WTC11 (cell line): ENCODE data around the gene FAR2. TPM values are rescaled to one million over a fixed set of nuclear protein-coding genes. Genes with fewer than 3 reads are reported as not detected.

Source experiments
- ATAC-seq: fragments of 200-7000 bp; cut with Tn5 transposase; 2 replicates; pipeline ENCODE4 v1.10.0; 2021; ENCODE audit warnings: mild to moderate bottlenecking, moderate library complexity
- CTCF ChIA-PET: fragments of 300-600 bp; sonication (Branson Sonifier 250); formaldehyde crosslinking; loops from one replicate; lab custom pipeline; 2021; ENCODE audit warnings: antibody characterized with exemption; lab: Charles Lee
- POLR2A ChIA-PET: fragments of 350-600 bp; sonication (Branson Sonifier 250); formaldehyde crosslinking; loops from one replicate; lab custom pipeline; 2021; ENCODE audit warnings: antibody characterized with exemption; lab: Charles Lee
- DNase-seq: peaks from one replicate; pipeline ENCODE4 v3.0.0; 2021; ENCODE audit warnings: low spot score
- H3K27ac Mint-ChIP-seq: 2 replicates; pipeline ENCODE4 v1.8.0; 2021; ENCODE audit warnings: mixed read lengths
- H3K27me3 Mint-ChIP-seq: 2 replicates; pipeline ENCODE4 v1.8.0; 2021; ENCODE audit warnings: low read depth, mild to moderate bottlenecking, moderate library complexity, mixed read lengths
- H3K36me3 Mint-ChIP-seq: 2 replicates; pipeline ENCODE4 v1.8.0; 2021; ENCODE audit warnings: mixed read lengths
- H3K4me1 Mint-ChIP-seq: 2 replicates; pipeline ENCODE4 v1.8.0; 2022; ENCODE audit warnings: mixed read lengths
- H3K4me3 Mint-ChIP-seq: 2 replicates; pipeline ENCODE4 v1.8.0; 2021; ENCODE audit warnings: mild to moderate bottlenecking, moderate library complexity, mixed read lengths
- H3K9me3 Mint-ChIP-seq: 2 replicates; pipeline ENCODE4 v1.8.0; 2021; ENCODE audit warnings: mixed read lengths
- ELF4 ChIP-seq: sonication (generic); formaldehyde crosslinking; IDR thresholded peaks from 2 replicates; pipeline ENCODE4 v1.8.1; 2022; ENCODE audit warnings: low read depth, mild to moderate bottlenecking, moderate library complexity, missing genetic modification reagents
- EMX1 ChIP-seq: fragments of 250-450 bp; sonication (Bioruptor Pico); IDR thresholded peaks from 2 replicates; pipeline ENCODE4 v1.8.0; 2021; ENCODE audit warnings: mild to moderate bottlenecking
- JUN ChIP-seq: sonication (generic); formaldehyde crosslinking; IDR thresholded peaks from 2 replicates; pipeline ENCODE4 v1.8.0; 2023; ENCODE audit warnings: mild to moderate bottlenecking, missing genetic modification reagents
- MYBL2 ChIP-seq: sonication (generic); formaldehyde crosslinking; IDR thresholded peaks from 2 replicates; pipeline ENCODE4 v1.8.1; 2023; ENCODE audit warnings: mild to moderate bottlenecking, moderate library complexity, missing genetic modification reagents
- NFE2L1 ChIP-seq: sonication (generic); formaldehyde crosslinking; IDR thresholded peaks from 2 replicates; pipeline ENCODE4 v1.8.1; 2023; ENCODE audit warnings: missing genetic modification reagents
- NR1H2 ChIP-seq: sonication (generic); formaldehyde crosslinking; IDR thresholded peaks from 2 replicates; pipeline ENCODE4 v1.9.0; 2021; ENCODE audit warnings: mild to moderate bottlenecking, moderate library complexity, missing genetic modification reagents
- OVOL2 ChIP-seq: fragments of 250-450 bp; sonication (Bioruptor Pico); IDR thresholded peaks from 2 replicates; pipeline ENCODE4 v1.9.0; 2021; ENCODE audit warnings: mild to moderate bottlenecking, borderline replicate concordance
- PRRX2 ChIP-seq: fragments of 250-450 bp; sonication (Bioruptor Pico); IDR thresholded peaks from 2 replicates; pipeline ENCODE4 v1.8.0; 2021; ENCODE audit warnings: mild to moderate bottlenecking
- SMAD3 ChIP-seq: sonication (generic); formaldehyde crosslinking; IDR thresholded peaks from 2 replicates; pipeline ENCODE4 v1.8.0; 2022; ENCODE audit warnings: missing genetic modification reagents, mild to moderate bottlenecking, borderline replicate concordance
- SP1 ChIP-seq: sonication (generic); formaldehyde crosslinking; conservative IDR thresholded peaks from 2 replicates; pipeline ENCODE4 v1.8.1; 2022; ENCODE audit warnings: missing genetic modification reagents
- TEAD1 ChIP-seq: sonication (generic); formaldehyde crosslinking; IDR thresholded peaks from 2 replicates; pipeline ENCODE4 v1.8.0; 2022; ENCODE audit warnings: mild to moderate bottlenecking, missing genetic modification reagents
- TEAD4 ChIP-seq: sonication (generic); formaldehyde crosslinking; IDR thresholded peaks from 2 replicates; pipeline ENCODE4 v1.8.0; 2022; ENCODE audit warnings: mild to moderate bottlenecking, missing genetic modification reagents
- ZNF396 ChIP-seq: fragments of 250-450 bp; sonication (Bioruptor Pico); IDR thresholded peaks from 2 replicates; pipeline ENCODE4 v1.8.0; 2021; ENCODE audit warnings: mild to moderate bottlenecking, moderate library complexity, borderline replicate concordance
- total RNA-seq: library from RNA; stranded (reverse); gene quantifications from 3 replicates; pipeline ENCODE4 v1.2.3, GENCODE V29; 2021
- TF ChIP-seq, protein P1 (sequence below): fragments of 250-450 bp; sonication (Bioruptor Pico); IDR thresholded peaks from 2 replicates; pipeline ENCODE4 v1.8.0; 2021; ENCODE audit warnings: mild to moderate bottlenecking
- TF ChIP-seq, protein P2 (sequence below): sonication (generic); formaldehyde crosslinking; conservative IDR thresholded peaks from 2 replicates; pipeline ENCODE4 v1.8.1; 2023; ENCODE audit warnings: mild to moderate bottlenecking, low read depth, missing genetic modification reagents, moderate library complexity
- TF ChIP-seq, protein P3 (sequence below): sonication (generic); formaldehyde crosslinking; IDR thresholded peaks from 2 replicates; pipeline ENCODE4 v1.8.1; 2023; ENCODE audit warnings: mild to moderate bottlenecking, missing genetic modification reagents
- TF ChIP-seq, protein P4 (sequence below): fragments of 200-600 bp; IDR thresholded peaks from 2 replicates; pipeline ENCODE4 v1.8.0; 2022; ENCODE audit warnings: antibody characterized with exemption
- TF ChIP-seq, protein P5 (sequence below): sonication (generic); formaldehyde crosslinking; IDR thresholded peaks from 2 replicates; pipeline ENCODE4 v1.8.0; 2023; ENCODE audit warnings: mild to moderate bottlenecking, missing genetic modification reagents
- TF ChIP-seq, protein P6 (sequence below): sonication (generic); formaldehyde crosslinking; IDR thresholded peaks from 2 replicates; pipeline ENCODE4 v1.8.1; 2022; ENCODE audit warnings: mild to moderate bottlenecking, missing genetic modification reagents, moderate library complexity, borderline replicate concordance
- TF ChIP-seq, protein P7 (sequence below): sonication (generic); formaldehyde crosslinking; IDR thresholded peaks from 2 replicates; pipeline ENCODE4 v1.8.1; 2022; ENCODE audit warnings: low read depth, mild to moderate bottlenecking, moderate library complexity, missing genetic modification reagents, borderline replicate concordance

Gene FAR2
- total RNA-seq, 1 experiment from 2014 or later, result 20.0 TPM

DNA sequence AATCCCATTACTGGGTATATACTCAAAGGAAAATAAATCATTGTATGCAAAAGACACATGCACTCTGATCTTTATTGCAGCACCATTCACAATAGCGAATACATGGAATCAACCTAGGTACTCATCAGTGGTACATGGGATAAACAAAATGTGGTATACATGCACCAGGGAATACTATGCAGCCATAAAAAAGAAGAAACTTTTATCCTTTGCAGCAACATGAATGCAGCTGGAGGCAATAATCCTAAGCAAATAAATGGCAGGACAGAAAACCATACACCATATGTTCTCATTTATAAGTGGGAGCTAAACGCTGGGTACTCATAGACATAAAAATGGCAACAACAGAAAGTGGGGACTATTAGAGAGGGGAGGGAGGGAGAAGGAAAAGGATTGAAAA is 216.0 kb downstream of the FAR2 start:
- ChIA-PET POLR2A (no interaction called here), CTCF (no interaction called here)

More for the DNA sequence above, 216.0 kb downstream of the FAR2 start:
- Mint-ChIP-seq H3K27ac (no peak overlapping the region), H3K9me3 (peaks cover 6% of the 10 kb centered on the region; the same call in 1 of the 2 replicates), H3K36me3 (peaks cover 40% of the 10 kb centered on the region), H3K4me1 (no peaks in the 10 kb centered on the region), H3K4me3 (no peak overlapping the region), H3K27me3 (no peaks in the 10 kb centered on the region)
- ATAC-seq (no peak), DNase-seq (no peak)
- TF ChIP-seq PRRX2 (no peak), NR1H2 (no peak), SP1 (no peak), ZNF396 (CRISPR knock-in tag) (no peak), JUN (CRISPR knock-in tag) (no peak), OVOL2 (CRISPR knock-in tag) (no peak), MYBL2 (no peak), TEAD4 (no peak), ELF4 (CRISPR knock-in tag) (no peak), NFE2L1 (no peak), SMAD3 (CRISPR knock-in tag) (no peak), TEAD1 (CRISPR knock-in tag) (no peak), EMX1 (no peak)
- TF ChIP-seq, protein P1, sequence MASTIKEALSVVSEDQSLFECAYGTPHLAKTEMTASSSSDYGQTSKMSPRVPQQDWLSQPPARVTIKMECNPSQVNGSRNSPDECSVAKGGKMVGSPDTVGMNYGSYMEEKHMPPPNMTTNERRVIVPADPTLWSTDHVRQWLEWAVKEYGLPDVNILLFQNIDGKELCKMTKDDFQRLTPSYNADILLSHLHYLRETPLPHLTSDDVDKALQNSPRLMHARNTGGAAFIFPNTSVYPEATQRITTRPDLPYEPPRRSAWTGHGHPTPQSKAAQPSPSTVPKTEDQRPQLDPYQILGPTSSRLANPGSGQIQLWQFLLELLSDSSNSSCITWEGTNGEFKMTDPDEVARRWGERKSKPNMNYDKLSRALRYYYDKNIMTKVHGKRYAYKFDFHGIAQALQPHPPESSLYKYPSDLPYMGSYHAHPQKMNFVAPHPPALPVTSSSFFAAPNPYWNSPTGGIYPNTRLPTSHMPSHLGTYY, result no peak
- TF ChIP-seq, protein P2, sequence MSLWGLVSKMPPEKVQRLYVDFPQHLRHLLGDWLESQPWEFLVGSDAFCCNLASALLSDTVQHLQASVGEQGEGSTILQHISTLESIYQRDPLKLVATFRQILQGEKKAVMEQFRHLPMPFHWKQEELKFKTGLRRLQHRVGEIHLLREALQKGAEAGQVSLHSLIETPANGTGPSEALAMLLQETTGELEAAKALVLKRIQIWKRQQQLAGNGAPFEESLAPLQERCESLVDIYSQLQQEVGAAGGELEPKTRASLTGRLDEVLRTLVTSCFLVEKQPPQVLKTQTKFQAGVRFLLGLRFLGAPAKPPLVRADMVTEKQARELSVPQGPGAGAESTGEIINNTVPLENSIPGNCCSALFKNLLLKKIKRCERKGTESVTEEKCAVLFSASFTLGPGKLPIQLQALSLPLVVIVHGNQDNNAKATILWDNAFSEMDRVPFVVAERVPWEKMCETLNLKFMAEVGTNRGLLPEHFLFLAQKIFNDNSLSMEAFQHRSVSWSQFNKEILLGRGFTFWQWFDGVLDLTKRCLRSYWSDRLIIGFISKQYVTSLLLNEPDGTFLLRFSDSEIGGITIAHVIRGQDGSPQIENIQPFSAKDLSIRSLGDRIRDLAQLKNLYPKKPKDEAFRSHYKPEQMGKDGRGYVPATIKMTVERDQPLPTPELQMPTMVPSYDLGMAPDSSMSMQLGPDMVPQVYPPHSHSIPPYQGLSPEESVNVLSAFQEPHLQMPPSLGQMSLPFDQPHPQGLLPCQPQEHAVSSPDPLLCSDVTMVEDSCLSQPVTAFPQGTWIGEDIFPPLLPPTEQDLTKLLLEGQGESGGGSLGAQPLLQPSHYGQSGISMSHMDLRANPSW (CRISPR knock-in tag), result no peak
- TF ChIP-seq, protein P3, sequence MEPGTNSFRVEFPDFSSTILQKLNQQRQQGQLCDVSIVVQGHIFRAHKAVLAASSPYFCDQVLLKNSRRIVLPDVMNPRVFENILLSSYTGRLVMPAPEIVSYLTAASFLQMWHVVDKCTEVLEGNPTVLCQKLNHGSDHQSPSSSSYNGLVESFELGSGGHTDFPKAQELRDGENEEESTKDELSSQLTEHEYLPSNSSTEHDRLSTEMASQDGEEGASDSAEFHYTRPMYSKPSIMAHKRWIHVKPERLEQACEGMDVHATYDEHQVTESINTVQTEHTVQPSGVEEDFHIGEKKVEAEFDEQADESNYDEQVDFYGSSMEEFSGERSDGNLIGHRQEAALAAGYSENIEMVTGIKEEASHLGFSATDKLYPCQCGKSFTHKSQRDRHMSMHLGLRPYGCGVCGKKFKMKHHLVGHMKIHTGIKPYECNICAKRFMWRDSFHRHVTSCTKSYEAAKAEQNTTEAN (CRISPR knock-in tag), result no peak
- TF ChIP-seq, protein P4, sequence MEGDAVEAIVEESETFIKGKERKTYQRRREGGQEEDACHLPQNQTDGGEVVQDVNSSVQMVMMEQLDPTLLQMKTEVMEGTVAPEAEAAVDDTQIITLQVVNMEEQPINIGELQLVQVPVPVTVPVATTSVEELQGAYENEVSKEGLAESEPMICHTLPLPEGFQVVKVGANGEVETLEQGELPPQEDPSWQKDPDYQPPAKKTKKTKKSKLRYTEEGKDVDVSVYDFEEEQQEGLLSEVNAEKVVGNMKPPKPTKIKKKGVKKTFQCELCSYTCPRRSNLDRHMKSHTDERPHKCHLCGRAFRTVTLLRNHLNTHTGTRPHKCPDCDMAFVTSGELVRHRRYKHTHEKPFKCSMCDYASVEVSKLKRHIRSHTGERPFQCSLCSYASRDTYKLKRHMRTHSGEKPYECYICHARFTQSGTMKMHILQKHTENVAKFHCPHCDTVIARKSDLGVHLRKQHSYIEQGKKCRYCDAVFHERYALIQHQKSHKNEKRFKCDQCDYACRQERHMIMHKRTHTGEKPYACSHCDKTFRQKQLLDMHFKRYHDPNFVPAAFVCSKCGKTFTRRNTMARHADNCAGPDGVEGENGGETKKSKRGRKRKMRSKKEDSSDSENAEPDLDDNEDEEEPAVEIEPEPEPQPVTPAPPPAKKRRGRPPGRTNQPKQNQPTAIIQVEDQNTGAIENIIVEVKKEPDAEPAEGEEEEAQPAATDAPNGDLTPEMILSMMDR, result no peak
- TF ChIP-seq, protein P5, sequence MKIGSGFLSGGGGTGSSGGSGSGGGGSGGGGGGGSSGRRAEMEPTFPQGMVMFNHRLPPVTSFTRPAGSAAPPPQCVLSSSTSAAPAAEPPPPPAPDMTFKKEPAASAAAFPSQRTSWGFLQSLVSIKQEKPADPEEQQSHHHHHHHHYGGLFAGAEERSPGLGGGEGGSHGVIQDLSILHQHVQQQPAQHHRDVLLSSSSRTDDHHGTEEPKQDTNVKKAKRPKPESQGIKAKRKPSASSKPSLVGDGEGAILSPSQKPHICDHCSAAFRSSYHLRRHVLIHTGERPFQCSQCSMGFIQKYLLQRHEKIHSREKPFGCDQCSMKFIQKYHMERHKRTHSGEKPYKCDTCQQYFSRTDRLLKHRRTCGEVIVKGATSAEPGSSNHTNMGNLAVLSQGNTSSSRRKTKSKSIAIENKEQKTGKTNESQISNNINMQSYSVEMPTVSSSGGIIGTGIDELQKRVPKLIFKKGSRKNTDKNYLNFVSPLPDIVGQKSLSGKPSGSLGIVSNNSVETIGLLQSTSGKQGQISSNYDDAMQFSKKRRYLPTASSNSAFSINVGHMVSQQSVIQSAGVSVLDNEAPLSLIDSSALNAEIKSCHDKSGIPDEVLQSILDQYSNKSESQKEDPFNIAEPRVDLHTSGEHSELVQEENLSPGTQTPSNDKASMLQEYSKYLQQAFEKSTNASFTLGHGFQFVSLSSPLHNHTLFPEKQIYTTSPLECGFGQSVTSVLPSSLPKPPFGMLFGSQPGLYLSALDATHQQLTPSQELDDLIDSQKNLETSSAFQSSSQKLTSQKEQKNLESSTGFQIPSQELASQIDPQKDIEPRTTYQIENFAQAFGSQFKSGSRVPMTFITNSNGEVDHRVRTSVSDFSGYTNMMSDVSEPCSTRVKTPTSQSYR (CRISPR knock-in tag), result no peak
- TF ChIP-seq, protein P6, sequence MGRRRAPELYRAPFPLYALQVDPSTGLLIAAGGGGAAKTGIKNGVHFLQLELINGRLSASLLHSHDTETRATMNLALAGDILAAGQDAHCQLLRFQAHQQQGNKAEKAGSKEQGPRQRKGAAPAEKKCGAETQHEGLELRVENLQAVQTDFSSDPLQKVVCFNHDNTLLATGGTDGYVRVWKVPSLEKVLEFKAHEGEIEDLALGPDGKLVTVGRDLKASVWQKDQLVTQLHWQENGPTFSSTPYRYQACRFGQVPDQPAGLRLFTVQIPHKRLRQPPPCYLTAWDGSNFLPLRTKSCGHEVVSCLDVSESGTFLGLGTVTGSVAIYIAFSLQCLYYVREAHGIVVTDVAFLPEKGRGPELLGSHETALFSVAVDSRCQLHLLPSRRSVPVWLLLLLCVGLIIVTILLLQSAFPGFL (CRISPR knock-in tag), result no peak
- TF ChIP-seq, protein P7, sequence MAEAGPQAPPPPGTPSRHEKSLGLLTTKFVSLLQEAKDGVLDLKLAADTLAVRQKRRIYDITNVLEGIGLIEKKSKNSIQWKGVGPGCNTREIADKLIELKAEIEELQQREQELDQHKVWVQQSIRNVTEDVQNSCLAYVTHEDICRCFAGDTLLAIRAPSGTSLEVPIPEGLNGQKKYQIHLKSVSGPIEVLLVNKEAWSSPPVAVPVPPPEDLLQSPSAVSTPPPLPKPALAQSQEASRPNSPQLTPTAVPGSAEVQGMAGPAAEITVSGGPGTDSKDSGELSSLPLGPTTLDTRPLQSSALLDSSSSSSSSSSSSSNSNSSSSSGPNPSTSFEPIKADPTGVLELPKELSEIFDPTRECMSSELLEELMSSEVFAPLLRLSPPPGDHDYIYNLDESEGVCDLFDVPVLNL (CRISPR knock-in tag), result no peak
